ENCODE measurements around the gene LAMA2. TPM values are rescaled to one million over a fixed set of nuclear protein-coding genes. Genes with fewer than 3 reads are reported as not detected.

Gene LAMA2
- total RNA-seq, 2 donors from 2014 or later: 111 to 217 TPM

DNA sequence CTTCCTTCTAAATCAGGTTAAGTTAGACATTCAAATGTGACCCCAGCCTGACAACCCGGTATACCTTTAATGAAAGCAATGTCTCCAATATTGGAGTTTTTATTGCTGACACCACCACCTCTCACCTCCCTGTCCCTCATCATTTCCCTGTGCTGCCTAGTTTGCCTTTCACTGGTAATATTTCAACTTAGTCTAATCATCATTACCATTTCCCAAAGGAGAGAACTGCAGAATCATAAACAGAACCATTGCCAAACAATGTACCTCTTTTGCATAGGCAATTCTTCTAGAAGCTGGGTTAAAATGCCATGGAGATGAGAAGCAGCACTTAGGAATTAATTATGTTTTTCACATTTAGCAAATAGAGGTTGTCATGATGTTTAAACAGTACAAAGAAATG, 370.3 kb downstream of the LAMA2 start:
- no peaks in the 10 kb centered on the region for H3K27me3 ChIP-seq (replicated peaks; ENCODE audit: insufficient read depth)
- H3K4me3 ChIP-seq: no peak overlapping the region
- no peaks in the 10 kb centered on the region for H3K4me1 ChIP-seq (ENCODE audit: control insufficient read depth in 1 of 2, low read depth in 2 of 2)
- no peak for ATAC-seq (ENCODE audit: insufficient number of reproducible peaks, low FRiP score, low read depth)
- no peaks in the 10 kb centered on the region for H3K36me3 ChIP-seq
- H3K27ac ChIP-seq: no peak overlapping the region
- no peak for DNase-seq (ENCODE audit: low spot score)
- TF ChIP-seq, protein P1, sequence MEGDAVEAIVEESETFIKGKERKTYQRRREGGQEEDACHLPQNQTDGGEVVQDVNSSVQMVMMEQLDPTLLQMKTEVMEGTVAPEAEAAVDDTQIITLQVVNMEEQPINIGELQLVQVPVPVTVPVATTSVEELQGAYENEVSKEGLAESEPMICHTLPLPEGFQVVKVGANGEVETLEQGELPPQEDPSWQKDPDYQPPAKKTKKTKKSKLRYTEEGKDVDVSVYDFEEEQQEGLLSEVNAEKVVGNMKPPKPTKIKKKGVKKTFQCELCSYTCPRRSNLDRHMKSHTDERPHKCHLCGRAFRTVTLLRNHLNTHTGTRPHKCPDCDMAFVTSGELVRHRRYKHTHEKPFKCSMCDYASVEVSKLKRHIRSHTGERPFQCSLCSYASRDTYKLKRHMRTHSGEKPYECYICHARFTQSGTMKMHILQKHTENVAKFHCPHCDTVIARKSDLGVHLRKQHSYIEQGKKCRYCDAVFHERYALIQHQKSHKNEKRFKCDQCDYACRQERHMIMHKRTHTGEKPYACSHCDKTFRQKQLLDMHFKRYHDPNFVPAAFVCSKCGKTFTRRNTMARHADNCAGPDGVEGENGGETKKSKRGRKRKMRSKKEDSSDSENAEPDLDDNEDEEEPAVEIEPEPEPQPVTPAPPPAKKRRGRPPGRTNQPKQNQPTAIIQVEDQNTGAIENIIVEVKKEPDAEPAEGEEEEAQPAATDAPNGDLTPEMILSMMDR (IDR thresholded peaks at IDR 0.05): no peak
- no peaks in the 10 kb centered on the region for H3K9me3 ChIP-seq

GRCh38 chr6:129253727-129254126, 370.8 kb downstream of the LAMA2 start:
- ATAC-seq (ENCODE audit: insufficient number of reproducible peaks, low FRiP score, low read depth) (no peak), DNase-seq (ENCODE audit: low spot score) (no peak)
- H3K4me1 ChIP-seq (ENCODE audit: control insufficient read depth in 1 of 2, low read depth in 2 of 2): no peaks in the 10 kb centered on the region
- H3K4me3 ChIP-seq: no peak overlapping the region
- TF ChIP-seq, protein P1 (IDR thresholded peaks at IDR 0.05): no peak
- no peaks in the 10 kb centered on the region for H3K36me3 ChIP-seq
- H3K27me3 ChIP-seq (replicated peaks; ENCODE audit: insufficient read depth): no peaks in the 10 kb centered on the region
- no peaks in the 10 kb centered on the region for H3K9me3 ChIP-seq
- no peak overlapping the region for H3K27ac ChIP-seq

DNA sequence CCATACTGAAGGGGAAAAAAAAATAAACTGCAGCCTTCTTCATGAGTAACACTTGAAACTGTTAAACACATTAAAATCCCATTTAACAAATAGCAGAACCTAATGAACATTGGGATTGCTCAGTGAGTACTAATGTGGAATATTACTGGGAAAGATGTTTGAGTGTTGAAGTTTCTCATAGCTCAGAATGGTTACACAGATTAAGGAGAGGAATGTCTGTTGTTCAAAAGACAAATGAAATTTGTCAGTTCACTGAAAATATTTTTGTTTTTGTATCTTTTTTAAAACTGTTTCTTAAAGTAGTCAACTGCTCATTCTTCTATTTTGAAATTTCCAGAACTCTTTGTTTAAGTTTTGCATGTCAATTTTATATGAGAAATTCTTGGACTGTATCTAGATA, 374.3 kb downstream of the LAMA2 start:
- no peak for DNase-seq (ENCODE audit: low spot score)
- TF ChIP-seq, protein P1 (IDR thresholded peaks at IDR 0.05): no peak
- Histone ChIP-seq H3K27ac (no peak overlapping the region), H3K27me3 (replicated peaks; ENCODE audit: insufficient read depth) (no peaks in the 10 kb centered on the region), H3K9me3 (no peaks in the 10 kb centered on the region), H3K4me1 (ENCODE audit: control insufficient read depth in 1 of 2, low read depth in 2 of 2) (no peaks in the 10 kb centered on the region), H3K36me3 (no peaks in the 10 kb centered on the region), H3K4me3 (no peak overlapping the region)
- ATAC-seq (ENCODE audit: insufficient number of reproducible peaks, low FRiP score, low read depth): no peak

DNA sequence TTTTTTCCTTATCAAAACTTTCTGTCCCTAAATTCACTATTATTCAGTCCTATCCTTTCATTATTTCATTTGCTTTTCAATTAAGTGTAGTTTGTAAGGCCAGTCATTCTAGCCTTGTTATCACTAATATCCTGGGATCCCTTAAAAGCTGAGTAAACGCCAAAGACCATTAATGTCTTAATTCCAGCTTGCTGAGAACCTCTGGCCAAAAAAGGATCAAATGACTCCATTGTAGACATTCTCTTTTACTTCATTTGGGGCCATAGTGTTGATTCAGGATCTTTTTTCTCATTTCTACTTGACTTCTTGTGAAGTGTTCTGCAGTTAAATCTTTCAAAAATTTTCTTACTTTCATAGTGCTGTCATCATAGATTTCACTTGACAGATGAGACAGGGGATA, 379.7 kb downstream of the LAMA2 start:
- H3K27ac ChIP-seq: no peak overlapping the region
- TF ChIP-seq, protein P1 (IDR thresholded peaks at IDR 0.05): no peak
- H3K9me3 ChIP-seq: no peaks in the 10 kb centered on the region
- no peak for DNase-seq (ENCODE audit: low spot score)
- no peaks in the 10 kb centered on the region for H3K4me1 ChIP-seq (ENCODE audit: control insufficient read depth in 1 of 2, low read depth in 2 of 2)
- no peaks in the 10 kb centered on the region for H3K36me3 ChIP-seq
- H3K27me3 ChIP-seq (replicated peaks; ENCODE audit: insufficient read depth): no peaks in the 10 kb centered on the region
- H3K4me3 ChIP-seq: no peak overlapping the region
- no peak for ATAC-seq (ENCODE audit: insufficient number of reproducible peaks, low FRiP score, low read depth)

GRCh38 chr6:129263176-129263575, 380.2 kb downstream of the LAMA2 start:
- Histone ChIP-seq H3K27me3 (replicated peaks; ENCODE audit: insufficient read depth) (no peaks in the 10 kb centered on the region), H3K36me3 (no peaks in the 10 kb centered on the region), H3K9me3 (no peaks in the 10 kb centered on the region), H3K27ac (no peak overlapping the region), H3K4me1 (ENCODE audit: control insufficient read depth in 1 of 2, low read depth in 2 of 2) (no peaks in the 10 kb centered on the region), H3K4me3 (no peak overlapping the region)
- TF ChIP-seq, protein P1 (IDR thresholded peaks at IDR 0.05): no peak
- DNase-seq (ENCODE audit: low spot score): no peak
- ATAC-seq (ENCODE audit: insufficient number of reproducible peaks, low FRiP score, low read depth): no peak
